GM12878 (cell line): Measurements from ENCODE around the gene ZNF532. TPM values are rescaled to one million over a fixed set of nuclear protein-coding genes. Genes with fewer than 3 reads are reported as not detected.

Experiments
- ATAC-seq: fragments of 200-7000 bp; cut with Tn5 transposase; 3 replicates; pipeline ENCODE4 v1.9.1; 2020; ENCODE audit warnings: mild to moderate bottlenecking, moderate library complexity
- BruUV-seq: library from RNA; stranded (reverse); fragments of 400-500 nt; replicated peaks from 2 replicates; lab custom pipeline; 2021; lab: Mats Ljungman, UMichigan
- CTCF ChIA-PET: fragments of 300-600 bp; sonication (Branson Sonifier 250); formaldehyde crosslinking; extraction: SDS; loops from one replicate; lab custom pipeline; 2021; ENCODE audit warnings: inconsistent platforms; lab: Yijun Ruan, JAX
- POLR2A ChIA-PET: fragments of 350-600 bp; formaldehyde crosslinking; extraction: SDS; loops from one replicate; lab custom pipeline; 2021; ENCODE audit warnings: inconsistent platforms; lab: Charles Lee
- RAD21 ChIA-PET: fragments of 300-600 bp; sonication (Branson Sonifier 250); formaldehyde crosslinking; loops from one replicate; lab custom pipeline; 2023; ENCODE audit warnings: antibody characterized with exemption; ENCODE audit not compliant: unreplicated experiment; lab: Charles Lee
- SMC1A ChIA-PET: fragments of 300-600 bp; sonication (Branson Sonifier 250); formaldehyde crosslinking; loops from one replicate; lab custom pipeline; 2023; ENCODE audit not compliant: unreplicated experiment, uncharacterized antibody; lab: Charles Lee
- DNase-seq: peaks from one replicate; pipeline ENCODE4 v3.0.0-alpha.2; 2011; ENCODE audit warnings: low read depth, low spot score
- FAIRE-seq: peaks from 3 replicates; lab custom pipeline; 2011; peaks lifted over from hg19 to GRCh38; lab: Jason Lieb, UNC
- H2AFZ ChIP-seq: 2 replicates; pipeline ENCODE4 v1.6.0; 2011; ENCODE audit warnings: low read depth, low read length, control low read depth; ENCODE audit not compliant: control insufficient read depth
- H3K27ac ChIP-seq: 2 replicates; pipeline ENCODE4 v1.5.1; 2011; ENCODE audit warnings: control low read depth; ENCODE audit not compliant: control insufficient read depth, insufficient read depth
- H3K27me3 ChIP-seq, 2 experiments: replicated peaks in 1 of 2; 2 replicates each; pipeline versions ENCODE4 v1.6.0 to v1.6.1; 2011; ENCODE audit warnings: low read length in 1 of 2; ENCODE audit not compliant: control insufficient read depth in 2 of 2, insufficient read depth in 2 of 2
- H3K36me3 ChIP-seq, 2 experiments: 2 replicates each; pipeline ENCODE4 v1.5.1; 2011; ENCODE audit warnings: low read length in 1 of 2; ENCODE audit not compliant: control insufficient read depth in 2 of 2, insufficient read depth in 2 of 2
- H3K4me1 ChIP-seq: 2 replicates; pipeline ENCODE4 v1.6.1; 2011; ENCODE audit warnings: mild to moderate bottlenecking, low read length, moderate library complexity, mixed read lengths; ENCODE audit not compliant: control insufficient read depth, insufficient read depth
- H3K4me2 ChIP-seq: 2 replicates; pipeline ENCODE4 v1.6.0; 2011; ENCODE audit warnings: control low read depth; ENCODE audit not compliant: control insufficient read depth, insufficient read depth
- H3K4me3 ChIP-seq: fragments of 200-600 bp; sonication (generic); 2 replicates; pipeline ENCODE4 v1.5.1; 2016
- H3K79me2 ChIP-seq: 2 replicates; pipeline ENCODE4 v1.6.0; 2011; ENCODE audit warnings: low read length; ENCODE audit not compliant: control insufficient read depth, insufficient read depth
- H3K9ac ChIP-seq: 2 replicates; pipeline ENCODE4 v1.8.0; 2011; ENCODE audit warnings: low read length, control low read depth, mixed read lengths; ENCODE audit not compliant: control insufficient read depth, insufficient read depth
- H3K9me3 ChIP-seq: replicated peaks from 3 replicates; pipeline ENCODE4 v1.5.1; 2011; ENCODE audit warnings: mild to moderate bottlenecking, low read length; ENCODE audit not compliant: control insufficient read depth, insufficient read depth
- H4K20me1 ChIP-seq: 2 replicates; pipeline ENCODE4 v1.6.0; 2011; ENCODE audit not compliant: control insufficient read depth, insufficient read depth
- BCLAF1 ChIP-seq: fragments of 450-650 bp; IDR thresholded peaks from 2 replicates; pipeline ENCODE4 v1.6.1; 2017; ENCODE audit warnings: antibody characterized with exemption, mild to moderate bottlenecking, moderate library complexity
- E2F4 ChIP-seq: IDR thresholded peaks from 2 replicates; pipeline ENCODE4 v1.6.1; 2012; ENCODE audit warnings: low read depth, low read length, improper control_type of control experiment
- EGR1 ChIP-seq, 2 experiments: IDR thresholded peaks; 1 replicate in 1 of 2; 2 replicates in 1 of 2; pipeline ENCODE4 v1.6.1; 2011 to 2012; ENCODE audit warnings: low read depth in 2 of 2, low read length in 2 of 2, borderline replicate concordance in 1 of 2, mild to moderate bottlenecking in 1 of 2, moderate library complexity in 1 of 2
- IKZF1 ChIP-seq: fragments of 450-650 bp; conservative IDR thresholded peaks from 2 replicates; pipeline ENCODE4 v1.6.1; 2017; ENCODE audit warnings: antibody characterized with exemption, mild to moderate bottlenecking
- MTA3 ChIP-seq: IDR thresholded peaks from 2 replicates; pipeline ENCODE4 v1.6.1; 2012; ENCODE audit warnings: low read length, inconsistent platforms, borderline replicate concordance
- PBX3 ChIP-seq: IDR thresholded peaks from 2 replicates; pipeline ENCODE4 v1.6.1; 2011; ENCODE audit warnings: mild to moderate bottlenecking, low read depth, low read length, moderate library complexity; ENCODE audit not compliant: insufficient replicate concordance
- POLR2AphosphoS5 ChIP-seq: IDR thresholded peaks from 2 replicates; pipeline ENCODE4 v1.6.1; 2011; ENCODE audit warnings: mild to moderate bottlenecking, low read length, inconsistent platforms
- SMAD5 ChIP-seq: IDR thresholded peaks from 2 replicates; pipeline ENCODE4 v1.6.1; 2016; ENCODE audit warnings: antibody characterized with exemption, low read depth
- SREBF2 ChIP-seq: IDR thresholded peaks from 2 replicates; pipeline ENCODE4 v1.6.1; 2012; ENCODE audit warnings: mild to moderate bottlenecking, low read length
- WGBS: methylation state at CpG from one replicate; pipeline ENCODE4 v1.1.6; 2016; ENCODE audit warnings: low lambda C conversion rate; ENCODE audit not compliant: insufficient replicate concordance, insufficient coverage; ENCODE audit errors: missing lambda C conversion rate; 5-methylcytosine and 5-hydroxymethylcytosine counted together
- in situ Hi-C: fragments of 300-500 bp; cut with MboI; formaldehyde crosslinking; loops from 9 replicates; pipeline ENCODE4 v1.14.3; 2018; ENCODE audit warnings: mixed read lengths
- intact Hi-C: fragments of 100-400 bp; cut with micrococcal nuclease; formaldehyde crosslinking; loops from one replicate; pipeline ENCODE4 v1.14.2; 2022; ENCODE audit not compliant: unreplicated experiment
- polyA plus RNA-seq, 11 experiments: library from polyadenylated mRNA; depleted of rRNA in 4 of 11; unstranded in 6 of 11; stranded (reverse) in 5 of 11; fragments of >200 nt; fragmentation: Nextera tagmentation in 4 of 11; fragmentation: Illumina TruSeq in 1 of 11; extraction: Ambion mirVana in 4 of 11; extraction: Trizol in 1 of 11; gene quantifications; 1 replicate in 1 of 11; 2 replicates in 10 of 11; pipeline versions ENCODE4 v1.2.1 to v1.2.3, GENCODE V29; 2011 to 2016; ENCODE audit warnings: inconsistent platforms in 2 of 11, missing spikeins in 2 of 11, low read depth in 1 of 11
- total RNA-seq, 4 experiments: library from RNA; depleted of rRNA in 3 of 4; stranded (reverse); fragments of >200 nt in 3 of 4; fragmentation: Illumina TruSeq in 1 of 4; extraction: Trizol in 1 of 4; gene quantifications; 2 replicates each; pipeline versions ENCODE4 v1.2.1 to v1.2.3, GENCODE V29; 2013 to 2021

Gene ZNF532
- total and polyA plus RNA-seq, 10 of the 15 experiments (the other 5 are each of a cell fraction or from before 2014, with no cell fraction given), result 0.44 to 3.4 (median 1.4) TPM

- no peak overlapping the region for H3K9ac ChIP-seq
- in situ Hi-C loops (no loop called here), intact Hi-C loops (loop anchor here (10.0 kb wide), 1 partner anchor 98 kb away; no protein-coding TSS in a partner anchor)
- no peak for TF ChIP-seq SREBF2
- TF ChIP-seq POLR2AphosphoS5, result no peak
- TF ChIP-seq EGR1 (IDR thresholded peaks at IDR 0.05; ENCODE audit: borderline replicate concordance in 1 of 2, low read depth in 2 of 2, low read length in 2 of 2), result no peak
- no peak for TF ChIP-seq SMAD5
- TF ChIP-seq BCLAF1, result no peak
- TF ChIP-seq IKZF1, result no peak
- no peak for TF ChIP-seq E2F4
- no peak for TF ChIP-seq MTA3
- TF ChIP-seq PBX3, result no peak
- H3K27me3 ChIP-seq, result no peaks in the 10 kb centered on the region
- H2AFZ ChIP-seq, result no peak overlapping the region
- no peaks in the 10 kb centered on the region for H3K79me2 ChIP-seq
- ChIA-PET CTCF (interaction anchor here (1.1 to 1.2 kb wide), 2 partner anchors 9 to 187 kb away, joined by 3 read pairs; no protein-coding TSS in a partner anchor), POLR2A (no interaction called here), RAD21 (interaction anchor here (1.6 kb wide), 1 partner anchor 99 kb away, joined by 4 read pairs; no protein-coding TSS in a partner anchor), SMC1A (interaction anchor here (2.0 kb wide), 1 partner anchor 174 kb away, joined by 5 read pairs; no protein-coding TSS in a partner anchor)
- DNase-seq (no peak), FAIRE-seq (no peak), ATAC-seq (no peak)
- no peak overlapping the region for H3K4me2 ChIP-seq
- no peak overlapping the region for H3K27ac ChIP-seq
- peaks cover 6% of the 10 kb centered on the region for H3K4me1 ChIP-seq
- no peaks in the 10 kb centered on the region for H4K20me1 ChIP-seq
- no peaks in the 10 kb centered on the region for H3K36me3 ChIP-seq
- WGBS, result 0% methylated on average over 1 of the region's 1 CpG
- no peak overlapping the region for H3K4me3 ChIP-seq
- H3K9me3 ChIP-seq, result no peaks in the 10 kb centered on the region
- no TSS peak for BruUV-seq
Observed at GRCh38 chr18:58882686-58883085, 18.0 kb downstream of the ZNF532 start.
